Stimulated activated naive CD4-positive, alpha-beta T cell (primary cell): ENCODE results near the gene LRTM1.

ENCODE experiments used
- DNase-seq, 6 experiments: peaks; one replicate each; lab custom pipeline; 2025; lab: John Stamatoyannopoulos, UW

The LRTM1 gene

GRCh38 chr3:54939557-54940300, 11.9 kb upstream of the LRTM1 start:
- no peak for DNase-seq

- DNase-seq: no peak
These were observed 8.7 kb upstream of the LRTM1 start for GRCh38 chr3:54936561-54936960.

- no peak for DNase-seq
These were observed 8.0 kb upstream of the LRTM1 start for GRCh38 chr3:54935869-54936268.

GRCh38 chr3:54932606-54933005, 4.7 kb upstream of the LRTM1 start:
- DNase-seq: no peak

- no peak for DNase-seq
These were observed 3.3 kb upstream of the LRTM1 start for GRCh38 chr3:54931182-54931581.

GRCh38 chr3:54918516-54918915, 9.3 kb downstream of the LRTM1 start:
- no peak for DNase-seq

GRCh38 chr3:54917862-54918261, 10.0 kb downstream of the LRTM1 start:
- no peak for DNase-seq

- no peak for DNase-seq
These were observed 10.7 kb downstream of the LRTM1 start for GRCh38 chr3:54917174-54917573.

- no peak for DNase-seq
These were observed 11.1 kb downstream of the LRTM1 start for GRCh38 chr3:54916732-54917131.

GRCh38 chr3:54915976-54916375, 11.9 kb downstream of the LRTM1 start:
- no peak for DNase-seq

GRCh38 chr3:54915181-54915580, 12.7 kb downstream of the LRTM1 start:
- no peak for DNase-seq

- no peak for DNase-seq
These were observed 13.7 kb downstream of the LRTM1 start for GRCh38 chr3:54914180-54914579.

- DNase-seq: no peak
These were observed 18.7 kb downstream of the LRTM1 start for GRCh38 chr3:54909191-54909590.

- no peak for DNase-seq
These were observed 21.1 kb downstream of the LRTM1 start for GRCh38 chr3:54906763-54907162.

- no peak for DNase-seq
These were observed 21.9 kb downstream of the LRTM1 start for GRCh38 chr3:54905920-54906319.

- no peak for DNase-seq
These were observed 22.5 kb downstream of the LRTM1 start for GRCh38 chr3:54905261-54905888.

- no peak for DNase-seq
These were observed 25.8 kb downstream of the LRTM1 start for GRCh38 chr3:54901906-54902685.

GRCh38 chr3:54900838-54901591, 26.8 kb downstream of the LRTM1 start:
- DNase-seq: no peak

- DNase-seq: no peak
These were observed 28.6 kb downstream of the LRTM1 start for GRCh38 chr3:54899273-54899672.

- no peak for DNase-seq
These were observed 30.7 kb downstream of the LRTM1 start for GRCh38 chr3:54897028-54897711.

- DNase-seq: no peak
These were observed 32.2 kb downstream of the LRTM1 start for GRCh38 chr3:54895613-54896012.

GRCh38 chr3:54892168-54892567, 35.7 kb downstream of the LRTM1 start:
- DNase-seq: no peak
